Hepatocyte (in vitro differentiated cells): ENCODE measurements around the gene HSPBP1. TPM values are rescaled to one million over a fixed set of nuclear protein-coding genes. Genes with fewer than 3 reads are reported as not detected.

Source experiments
- DNase-seq: peaks from one replicate; pipeline ENCODE4 v3.0.0-alpha.2; 2016; ENCODE audit warnings: low spot score
- H2AFZ ChIP-seq: fragments of 200-600 bp; sonication (generic); 2 replicates; pipeline ENCODE4 v1.6.0; 2016; ENCODE audit warnings: antibody characterized with exemption, mild to moderate bottlenecking
- H3K27ac ChIP-seq: fragments of 200-600 bp; sonication (generic); 2 replicates; pipeline ENCODE4 v1.5.1; 2016; ENCODE audit warnings: mild to moderate bottlenecking
- H3K27me3 ChIP-seq: fragments of 200-600 bp; sonication (generic); 2 replicates; pipeline ENCODE4 v1.6.1; 2016
- H3K36me3 ChIP-seq: fragments of 200-600 bp; sonication (generic); replicated peaks from 2 replicates; pipeline ENCODE4 v1.5.1; 2016; ENCODE audit warnings: low read depth; ENCODE audit not compliant: insufficient read depth
- H3K4me1 ChIP-seq: fragments of 200-600 bp; sonication (generic); 2 replicates; pipeline ENCODE4 v1.5.1; 2016; ENCODE audit warnings: mild to moderate bottlenecking, moderate library complexity; ENCODE audit not compliant: insufficient read depth
- H3K4me2 ChIP-seq: fragments of 200-600 bp; sonication (generic); 2 replicates; pipeline ENCODE4 v1.6.0; 2016
- H3K4me3 ChIP-seq: fragments of 200-600 bp; sonication (generic); 2 replicates; pipeline ENCODE4 v1.5.1; 2016; ENCODE audit warnings: mild to moderate bottlenecking
- H3K79me2 ChIP-seq: fragments of 200-600 bp; sonication (generic); 2 replicates; pipeline ENCODE4 v1.6.0; 2017; ENCODE audit warnings: mild to moderate bottlenecking
- H3K9me2 ChIP-seq: fragments of 200-600 bp; sonication (generic); replicated peaks from 2 replicates; pipeline ENCODE4 v1.6.0; 2017; ENCODE audit warnings: mild to moderate bottlenecking; ENCODE audit not compliant: insufficient read depth
- H3K9me3 ChIP-seq: fragments of 200-600 bp; sonication (generic); 2 replicates; pipeline ENCODE4 v1.5.1; 2016; ENCODE audit warnings: low read depth, mild to moderate bottlenecking
- H4K20me1 ChIP-seq: fragments of 200-600 bp; sonication (generic); 2 replicates; pipeline ENCODE4 v1.6.0; 2016; ENCODE audit warnings: mild to moderate bottlenecking; ENCODE audit not compliant: insufficient read depth, poor library complexity, severe bottlenecking
- EZH2 ChIP-seq: fragments of 200-600 bp; sonication (generic); IDR thresholded peaks from 2 replicates; pipeline ENCODE4 v1.6.1; 2016; ENCODE audit warnings: antibody characterized with exemption, mild to moderate bottlenecking, borderline replicate concordance
- EZH2phosphoT487 ChIP-seq: fragments of 200-600 bp; sonication (generic); IDR thresholded peaks from one replicate; pipeline ENCODE4 v1.6.1; 2018; ENCODE audit warnings: antibody characterized with exemption, mild to moderate bottlenecking, low read depth, moderate library complexity; ENCODE audit not compliant: unreplicated experiment, severe bottlenecking
- WGBS: methylation state at CpG from one replicate; pipeline ENCODE4 v1.1.6; 2016; ENCODE audit warnings: low lambda C conversion rate; ENCODE audit errors: missing lambda C conversion rate; 5-methylcytosine and 5-hydroxymethylcytosine counted together
- polyA plus RNA-seq: library from polyadenylated mRNA; unstranded; fragments of >200 nt; fragmentation: Nextera tagmentation; extraction: Ambion mirVana; gene quantifications from 2 replicates; pipeline ENCODE4 v1.2.1, GENCODE V29; 2016
- total RNA-seq: library from RNA; depleted of rRNA; stranded (reverse); fragments of >200 nt; gene quantifications from 2 replicates; pipeline ENCODE4 v1.2.3, GENCODE V29; 2014
- TF ChIP-seq, protein P1 (sequence below): fragments of 200-600 bp; sonication (generic); IDR thresholded peaks from 2 replicates; pipeline ENCODE4 v1.5.1; 2016; ENCODE audit warnings: antibody characterized with exemption, mild to moderate bottlenecking; ENCODE audit not compliant: poor library complexity

The HSPBP1 gene
- total and polyA plus RNA-seq, 2 experiments from 2014 or later: 31.5 to 52.2 TPM

- no peaks in the 10 kb centered on the region for H3K36me3 ChIP-seq
- no peaks in the 10 kb centered on the region for H3K9me3 ChIP-seq
- H4K20me1 ChIP-seq: no peaks in the 10 kb centered on the region
- H3K4me1 ChIP-seq: peaks cover 9% of the 10 kb centered on the region
- no peaks in the 10 kb centered on the region for H3K27me3 ChIP-seq
- no peak overlapping the region for H3K4me2 ChIP-seq
- H3K9me2 ChIP-seq: no peaks in the 10 kb centered on the region
- H3K27ac ChIP-seq: no peak overlapping the region
- 95% methylated on average over 15 of the region's 17 CpGs for WGBS
- no peak for TF ChIP-seq EZH2phosphoT487
- no peak for TF ChIP-seq EZH2
- TF ChIP-seq, protein P1, sequence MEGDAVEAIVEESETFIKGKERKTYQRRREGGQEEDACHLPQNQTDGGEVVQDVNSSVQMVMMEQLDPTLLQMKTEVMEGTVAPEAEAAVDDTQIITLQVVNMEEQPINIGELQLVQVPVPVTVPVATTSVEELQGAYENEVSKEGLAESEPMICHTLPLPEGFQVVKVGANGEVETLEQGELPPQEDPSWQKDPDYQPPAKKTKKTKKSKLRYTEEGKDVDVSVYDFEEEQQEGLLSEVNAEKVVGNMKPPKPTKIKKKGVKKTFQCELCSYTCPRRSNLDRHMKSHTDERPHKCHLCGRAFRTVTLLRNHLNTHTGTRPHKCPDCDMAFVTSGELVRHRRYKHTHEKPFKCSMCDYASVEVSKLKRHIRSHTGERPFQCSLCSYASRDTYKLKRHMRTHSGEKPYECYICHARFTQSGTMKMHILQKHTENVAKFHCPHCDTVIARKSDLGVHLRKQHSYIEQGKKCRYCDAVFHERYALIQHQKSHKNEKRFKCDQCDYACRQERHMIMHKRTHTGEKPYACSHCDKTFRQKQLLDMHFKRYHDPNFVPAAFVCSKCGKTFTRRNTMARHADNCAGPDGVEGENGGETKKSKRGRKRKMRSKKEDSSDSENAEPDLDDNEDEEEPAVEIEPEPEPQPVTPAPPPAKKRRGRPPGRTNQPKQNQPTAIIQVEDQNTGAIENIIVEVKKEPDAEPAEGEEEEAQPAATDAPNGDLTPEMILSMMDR: no peak
- no peak overlapping the region for H3K4me3 ChIP-seq
- DNase-seq: peak; percentile 3
- H2AFZ ChIP-seq: no peak overlapping the region
- peaks cover 21% of the 10 kb centered on the region for H3K79me2 ChIP-seq
Measured at GRCh38 chr19:55223291-55224037, 56.4 kb downstream of the HSPBP1 start.

DNA sequence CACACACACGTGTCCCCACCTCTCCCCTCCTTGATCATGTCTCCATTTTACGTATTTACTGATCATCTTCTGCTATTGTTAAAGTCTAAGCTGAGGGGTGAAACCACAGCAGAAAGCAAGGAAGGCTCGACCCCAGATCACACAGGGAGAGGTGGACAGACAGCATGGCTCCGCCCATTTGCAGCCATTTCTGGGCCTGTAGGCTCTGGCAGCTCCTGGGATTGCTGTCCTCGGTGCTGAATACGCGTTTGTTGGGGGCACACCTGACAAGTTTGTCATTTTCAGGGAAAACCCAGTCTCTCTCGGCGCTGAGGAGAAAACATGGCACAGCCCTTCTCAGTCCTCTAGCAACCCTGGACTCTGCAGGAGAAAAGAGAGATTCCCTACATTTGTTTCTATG, 59.4 kb downstream of the HSPBP1 start:
- peaks cover 8% of the 10 kb centered on the region for H3K4me1 ChIP-seq
- no peak overlapping the region for H3K4me3 ChIP-seq
- DNase-seq: peak; percentile 33
- no peak for TF ChIP-seq EZH2
- TF ChIP-seq, protein P1: no peak
- TF ChIP-seq EZH2phosphoT487: no peak
- no peaks in the 10 kb centered on the region for H3K27me3 ChIP-seq
- H3K27ac ChIP-seq: no peak overlapping the region
- H3K36me3 ChIP-seq: no peaks in the 10 kb centered on the region
- 88% methylated on average over 9 of the region's 9 CpGs for WGBS
- H2AFZ ChIP-seq: no peak overlapping the region
- H3K79me2 ChIP-seq: no peaks in the 10 kb centered on the region
- H3K4me2 ChIP-seq: no peak overlapping the region
- H3K9me2 ChIP-seq: no peaks in the 10 kb centered on the region
- no peaks in the 10 kb centered on the region for H3K9me3 ChIP-seq
- H4K20me1 ChIP-seq: no peaks in the 10 kb centered on the region

GRCh38 chr19:55216461-55217198, 63.3 kb downstream of the HSPBP1 start:
- peak overlapping the region; percentile 93 for H3K4me2 ChIP-seq
- H3K9me3 ChIP-seq: no peaks in the 10 kb centered on the region
- H3K4me1 ChIP-seq: peaks cover 8% of the 10 kb centered on the region
- no peaks in the 10 kb centered on the region for H3K36me3 ChIP-seq
- H3K79me2 ChIP-seq: no peaks in the 10 kb centered on the region
- H3K4me3 ChIP-seq: peak overlapping the region; percentile 45
- no peaks in the 10 kb centered on the region for H3K27me3 ChIP-seq
- TF ChIP-seq EZH2 (no peak), EZH2phosphoT487 (no peak)
- TF ChIP-seq, protein P1: no peak
- peak overlapping the region; percentile 88 for H3K27ac ChIP-seq
- no peaks in the 10 kb centered on the region for H4K20me1 ChIP-seq
- peak; percentile 92 for DNase-seq
- WGBS: 7% methylated on average over 36 of the region's 36 CpGs
- no peaks in the 10 kb centered on the region for H3K9me2 ChIP-seq
- H2AFZ ChIP-seq: no peak overlapping the region
